ENCODE results near the gene CLK3. TPM values are rescaled to one million over a fixed set of nuclear protein-coding genes. Genes with fewer than 3 reads are reported as not detected.

The CLK3 gene
- total RNA-seq, 1 donor from 2014 or later = 89.1 TPM

DNA sequence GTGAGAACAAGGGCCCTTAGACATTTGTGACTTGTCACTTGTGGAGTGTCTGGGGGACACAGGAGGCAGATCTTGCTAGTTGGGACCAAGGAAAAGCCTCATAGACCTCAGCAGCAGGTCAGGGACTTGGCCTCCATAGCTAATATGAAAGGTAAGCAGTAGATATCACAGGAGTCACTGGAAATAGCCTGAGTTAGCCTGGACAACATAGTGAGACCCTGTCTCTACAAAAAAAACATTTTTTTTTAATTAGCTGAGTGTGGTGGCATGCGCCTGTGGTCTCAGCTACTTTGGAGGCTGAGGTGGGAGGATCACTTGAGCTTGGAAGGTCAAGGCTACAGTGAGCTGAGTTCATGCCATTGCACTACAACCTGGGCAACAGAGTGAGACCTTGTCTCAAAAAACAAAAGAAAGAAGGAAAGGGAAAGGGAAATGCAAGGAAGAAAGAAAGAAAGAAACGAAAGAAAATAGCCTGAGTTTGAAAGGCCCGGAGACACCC lies 37.1 kb upstream of the CLK3 start:
- no peak overlapping the region for H3K4me3 ChIP-seq
- TF ChIP-seq POLR2A (IDR thresholded peaks at IDR 0.05) (no peak), POLR2AphosphoS5 (IDR thresholded peaks at IDR 0.05; ENCODE audit: insufficient read depth in 1 of 2, low read depth in 1 of 2) (no peak)
- TF ChIP-seq, protein P1, sequence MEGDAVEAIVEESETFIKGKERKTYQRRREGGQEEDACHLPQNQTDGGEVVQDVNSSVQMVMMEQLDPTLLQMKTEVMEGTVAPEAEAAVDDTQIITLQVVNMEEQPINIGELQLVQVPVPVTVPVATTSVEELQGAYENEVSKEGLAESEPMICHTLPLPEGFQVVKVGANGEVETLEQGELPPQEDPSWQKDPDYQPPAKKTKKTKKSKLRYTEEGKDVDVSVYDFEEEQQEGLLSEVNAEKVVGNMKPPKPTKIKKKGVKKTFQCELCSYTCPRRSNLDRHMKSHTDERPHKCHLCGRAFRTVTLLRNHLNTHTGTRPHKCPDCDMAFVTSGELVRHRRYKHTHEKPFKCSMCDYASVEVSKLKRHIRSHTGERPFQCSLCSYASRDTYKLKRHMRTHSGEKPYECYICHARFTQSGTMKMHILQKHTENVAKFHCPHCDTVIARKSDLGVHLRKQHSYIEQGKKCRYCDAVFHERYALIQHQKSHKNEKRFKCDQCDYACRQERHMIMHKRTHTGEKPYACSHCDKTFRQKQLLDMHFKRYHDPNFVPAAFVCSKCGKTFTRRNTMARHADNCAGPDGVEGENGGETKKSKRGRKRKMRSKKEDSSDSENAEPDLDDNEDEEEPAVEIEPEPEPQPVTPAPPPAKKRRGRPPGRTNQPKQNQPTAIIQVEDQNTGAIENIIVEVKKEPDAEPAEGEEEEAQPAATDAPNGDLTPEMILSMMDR (IDR thresholded peaks at IDR 0.05) = no peak
- intact Hi-C loops (cut with DNase I) = no loop called here
- DNase-seq (ENCODE audit: extremely low spot score in 2 of 2) = no peak
- H3K36me3 ChIP-seq = peaks cover 0 to 12% of the 10 kb centered on the region in 2 donors
- H3K27me3 ChIP-seq = no peaks in the 10 kb centered on the region
- no peaks in the 10 kb centered on the region for H3K9me3 ChIP-seq
- no peaks in the 10 kb centered on the region for H3K4me1 ChIP-seq
- no peak overlapping the region for H3K27ac ChIP-seq

DNA sequence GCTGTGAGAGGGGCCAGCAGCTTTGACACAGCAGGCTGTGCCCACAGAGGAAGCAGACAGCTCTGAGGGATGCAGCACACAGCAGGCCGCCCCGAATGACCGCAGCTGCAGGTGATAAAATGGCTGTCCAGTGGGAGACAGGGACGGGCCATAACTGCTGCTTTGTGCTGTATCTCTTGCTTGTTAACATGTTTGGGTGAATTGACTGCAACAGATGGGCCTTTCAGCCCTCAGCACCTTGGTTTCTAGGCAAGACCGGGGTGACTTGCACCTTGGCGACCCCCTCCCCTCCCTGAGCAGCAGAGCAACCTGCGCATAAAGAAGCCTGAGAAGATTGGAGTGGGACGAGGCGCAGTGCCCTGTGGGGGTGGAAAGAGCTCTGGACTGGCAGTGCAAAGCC lies 36.6 kb upstream of the CLK3 start:
- no peak overlapping the region for H3K4me3 ChIP-seq
- no peak for DNase-seq (ENCODE audit: extremely low spot score in 2 of 2)
- no peaks in the 10 kb centered on the region for H3K27me3 ChIP-seq
- TF ChIP-seq, protein P1 (IDR thresholded peaks at IDR 0.05) = no peak
- TF ChIP-seq POLR2A (IDR thresholded peaks at IDR 0.05) = no peak
- TF ChIP-seq POLR2AphosphoS5 (IDR thresholded peaks at IDR 0.05; ENCODE audit: insufficient read depth in 1 of 2, low read depth in 1 of 2) = no peak
- H3K27ac ChIP-seq = no peak overlapping the region
- no peaks in the 10 kb centered on the region for H3K4me1 ChIP-seq
- H3K36me3 ChIP-seq = peaks cover 0 to 8% of the 10 kb centered on the region in 2 donors
- H3K9me3 ChIP-seq = no peaks in the 10 kb centered on the region
- intact Hi-C loops (cut with DNase I) = no loop called here

GRCh38 chr15:74580538-74581350 lies 34.9 kb upstream of the CLK3 start:
- intact Hi-C loops (cut with DNase I) = no loop called here
- TF ChIP-seq, protein P1 (IDR thresholded peaks at IDR 0.05) = no peak
- no peak for TF ChIP-seq POLR2A (IDR thresholded peaks at IDR 0.05)
- no peak for TF ChIP-seq POLR2AphosphoS5 (IDR thresholded peaks at IDR 0.05; ENCODE audit: insufficient read depth in 1 of 2, low read depth in 1 of 2)
- Histone ChIP-seq H3K36me3 (peaks cover 0 to 1% of the 10 kb centered on the region in 2 donors), H3K9me3 (no peaks in the 10 kb centered on the region), H3K27me3 (no peaks in the 10 kb centered on the region), H3K4me1 (no peaks in the 10 kb centered on the region), H3K4me3 (no peak overlapping the region), H3K27ac (no peak overlapping the region)
- DNase-seq (ENCODE audit: extremely low spot score in 2 of 2) = no peak

DNA sequence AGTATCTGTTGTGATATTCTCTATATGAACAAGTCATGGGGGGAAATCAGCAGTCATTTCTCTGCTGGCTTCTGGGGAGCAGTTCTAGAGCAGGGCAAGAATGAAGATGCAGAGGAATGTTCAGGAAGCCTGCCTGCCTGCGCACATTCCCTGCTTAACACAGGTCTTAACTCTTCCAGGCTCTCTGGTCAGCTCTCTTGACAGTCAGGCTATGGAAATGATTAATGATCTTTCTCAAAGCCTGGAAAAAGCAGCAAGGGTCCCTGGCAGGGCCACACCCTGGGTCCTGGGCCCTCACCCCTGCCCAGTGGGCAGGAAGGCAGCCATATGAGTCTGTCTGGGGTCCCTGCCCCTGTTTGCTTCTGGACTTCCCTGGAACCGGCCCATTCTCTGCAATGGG lies 31.4 kb upstream of the CLK3 start:
- DNase-seq (ENCODE audit: extremely low spot score in 2 of 2) = no peak
- Histone ChIP-seq H3K27me3 (no peaks in the 10 kb centered on the region), H3K4me1 (no peaks in the 10 kb centered on the region), H3K36me3 (no peaks in the 10 kb centered on the region), H3K27ac (no peak overlapping the region), H3K9me3 (no peaks in the 10 kb centered on the region), H3K4me3 (no peak overlapping the region)
- TF ChIP-seq POLR2A (IDR thresholded peaks at IDR 0.05) (no peak), POLR2AphosphoS5 (IDR thresholded peaks at IDR 0.05; ENCODE audit: insufficient read depth in 1 of 2, low read depth in 1 of 2) (no peak)
- TF ChIP-seq, protein P1 (IDR thresholded peaks at IDR 0.05) = no peak
- intact Hi-C loops (cut with DNase I) = no loop called here

GRCh38 chr15:74584779-74585178 lies 30.9 kb upstream of the CLK3 start:
- no peak overlapping the region for H3K27ac ChIP-seq
- DNase-seq (ENCODE audit: extremely low spot score in 2 of 2) = no peak
- no peaks in the 10 kb centered on the region for H3K9me3 ChIP-seq
- no peaks in the 10 kb centered on the region for H3K27me3 ChIP-seq
- H3K4me1 ChIP-seq = no peaks in the 10 kb centered on the region
- H3K4me3 ChIP-seq = no peak overlapping the region
- no peaks in the 10 kb centered on the region for H3K36me3 ChIP-seq
- intact Hi-C loops (cut with DNase I) = no loop called here
- no peak for TF ChIP-seq POLR2AphosphoS5 (IDR thresholded peaks at IDR 0.05; ENCODE audit: insufficient read depth in 1 of 2, low read depth in 1 of 2)
- TF ChIP-seq POLR2A (IDR thresholded peaks at IDR 0.05) = no peak
- TF ChIP-seq, protein P1 (IDR thresholded peaks at IDR 0.05) = no peak

All from vagina (tissue), 2 donors.